NCI-H1436 (cell line): ENCODE data around the gene SNX20.

Experiments used
- DNase-seq: peaks from one replicate; lab custom pipeline; 2025; lab: John Stamatoyannopoulos, UW

The SNX20 gene

GRCh38 chr16:50657241-50657640 lies 23.9 kb downstream of the SNX20 start:
- DNase-seq = no peak

- no peak for DNase-seq
Measured at GRCh38 chr16:50655558-50656055, 25.5 kb downstream of the SNX20 start.

- no peak for DNase-seq
Measured at GRCh38 chr16:50653633-50654519, 27.2 kb downstream of the SNX20 start.

GRCh38 chr16:50652836-50653425 lies 28.2 kb downstream of the SNX20 start:
- no peak for DNase-seq

- DNase-seq = no peak
Measured at GRCh38 chr16:50651835-50652438, 29.2 kb downstream of the SNX20 start.

GRCh38 chr16:50646345-50646744 lies 34.8 kb downstream of the SNX20 start:
- DNase-seq = no peak

GRCh38 chr16:50645563-50646220 lies 35.4 kb downstream of the SNX20 start:
- DNase-seq = no peak

GRCh38 chr16:50644729-50645128 lies 36.4 kb downstream of the SNX20 start:
- DNase-seq = no peak

- DNase-seq = no peak
Measured at GRCh38 chr16:50644245-50644644, 36.9 kb downstream of the SNX20 start.

GRCh38 chr16:50643192-50643591 lies 37.9 kb downstream of the SNX20 start:
- DNase-seq = no peak

GRCh38 chr16:50642349-50642748 lies 38.8 kb downstream of the SNX20 start:
- DNase-seq = no peak

- DNase-seq = no peak
Measured at GRCh38 chr16:50641818-50642187, 39.3 kb downstream of the SNX20 start.

GRCh38 chr16:50640919-50641817 lies 39.9 kb downstream of the SNX20 start:
- DNase-seq = no peak

GRCh38 chr16:50640391-50640790 lies 40.7 kb downstream of the SNX20 start:
- DNase-seq = no peak

- DNase-seq = no peak
Measured at GRCh38 chr16:50638816-50639670, 42.1 kb downstream of the SNX20 start.

- DNase-seq = no peak
Measured at GRCh38 chr16:50637716-50638602, 43.2 kb downstream of the SNX20 start.

- DNase-seq = no peak
Measured at GRCh38 chr16:50636753-50637374, 44.2 kb downstream of the SNX20 start.

GRCh38 chr16:50635505-50636392 lies 45.4 kb downstream of the SNX20 start:
- no peak for DNase-seq
